Lower lobe of right lung (tissue), 2 donors: ENCODE measurements around the gene FOXF1. TPM values are rescaled to one million over a fixed set of nuclear protein-coding genes. Genes with fewer than 3 reads are reported as not detected.

Experiments used
- ATAC-seq, 2 donors: fragments of 200-7000 bp; cut with Tn5 transposase; one replicate each; pipeline ENCODE4 v1.9.1; 2020 to 2022; ENCODE audit warnings: mild to moderate bottlenecking in 2 of 2, moderate library complexity in 2 of 2
- DNase-seq: peaks from one replicate; pipeline ENCODE4 v3.0.0-alpha.2; 2020
- H3K27ac ChIP-seq: fragments of 200-600 bp; one replicate; pipeline ENCODE4 v1.8.0; 2022
- H3K27me3 ChIP-seq: fragments of 200-600 bp; one replicate; pipeline ENCODE4 v1.8.0; 2022; ENCODE audit warnings: low read depth
- H3K36me3 ChIP-seq: fragments of 200-600 bp; one replicate; pipeline ENCODE4 v1.8.0; 2022; ENCODE audit warnings: mild to moderate bottlenecking
- H3K4me1 ChIP-seq: fragments of 200-600 bp; one replicate; pipeline ENCODE4 v1.8.0; 2022
- H3K4me3 ChIP-seq: fragments of 200-600 bp; one replicate; pipeline ENCODE4 v1.8.0; 2022; ENCODE audit warnings: mild to moderate bottlenecking
- H3K9me3 ChIP-seq: fragments of 200-600 bp; one replicate; pipeline ENCODE4 v1.8.0; 2022
- intact Hi-C: fragments of 100-400 bp; cut with DNase I; formaldehyde crosslinking; loops from one replicate; pipeline ENCODE4 v1.11.0; 2022
- total RNA-seq: library from RNA; stranded (reverse); fragmentation: NEBNext Ultra II Directional; extraction: Animal tissue kit (Norgen Biotek cat#: 25700); gene quantifications from one replicate; pipeline ENCODE4 v1.2.1, GENCODE V29; 2021
- TF ChIP-seq, protein P1 (sequence below): fragments of 200-600 bp; IDR thresholded peaks from one replicate; pipeline ENCODE4 v1.8.0; 2022; ENCODE audit warnings: antibody characterized with exemption, mild to moderate bottlenecking
- donor health status: DM: no; HTN: yes; CAD: no; lungs with severe emphysema.

FOXF1 gene
- total RNA-seq, 1 donor from 2014 or later: 31.2 TPM

DNA sequence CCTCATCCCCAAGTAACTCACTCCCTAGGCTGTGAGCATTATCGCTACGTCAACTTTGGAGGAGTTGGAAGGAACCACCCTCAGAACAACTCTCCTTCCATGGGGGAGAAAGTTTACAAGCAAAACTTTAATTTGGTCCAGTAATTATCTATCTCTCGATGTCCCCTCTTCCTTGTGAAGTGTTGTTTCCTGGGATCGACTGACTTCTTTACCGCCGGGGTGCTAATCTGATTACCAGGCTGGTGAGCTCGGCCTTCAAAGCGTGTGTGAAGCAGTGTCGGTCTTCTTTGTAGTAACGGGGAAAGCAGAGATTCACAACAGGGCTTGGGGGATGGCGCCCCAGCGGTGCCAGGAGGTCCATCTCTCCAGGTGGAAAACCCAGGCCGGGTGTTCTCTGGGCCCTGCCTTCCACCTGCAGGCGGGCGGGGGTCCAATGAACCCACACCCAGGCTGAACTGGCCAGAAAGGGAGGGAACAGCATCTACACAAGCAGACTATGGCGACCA, 14.5 kb upstream of the FOXF1 start:
- peak overlapping the region; percentile 78 for H3K27ac ChIP-seq
- H3K4me1 ChIP-seq: peaks cover 12% of the 10 kb centered on the region
- H3K36me3 ChIP-seq: no peaks in the 10 kb centered on the region
- no peak for ATAC-seq
- H3K27me3 ChIP-seq: peaks cover 88% of the 10 kb centered on the region
- no peak for DNase-seq
- intact Hi-C loops: loop anchor here (10.0 kb wide), 1 partner anchor 421 kb away; no protein-coding TSS in a partner anchor
- TF ChIP-seq, protein P1, sequence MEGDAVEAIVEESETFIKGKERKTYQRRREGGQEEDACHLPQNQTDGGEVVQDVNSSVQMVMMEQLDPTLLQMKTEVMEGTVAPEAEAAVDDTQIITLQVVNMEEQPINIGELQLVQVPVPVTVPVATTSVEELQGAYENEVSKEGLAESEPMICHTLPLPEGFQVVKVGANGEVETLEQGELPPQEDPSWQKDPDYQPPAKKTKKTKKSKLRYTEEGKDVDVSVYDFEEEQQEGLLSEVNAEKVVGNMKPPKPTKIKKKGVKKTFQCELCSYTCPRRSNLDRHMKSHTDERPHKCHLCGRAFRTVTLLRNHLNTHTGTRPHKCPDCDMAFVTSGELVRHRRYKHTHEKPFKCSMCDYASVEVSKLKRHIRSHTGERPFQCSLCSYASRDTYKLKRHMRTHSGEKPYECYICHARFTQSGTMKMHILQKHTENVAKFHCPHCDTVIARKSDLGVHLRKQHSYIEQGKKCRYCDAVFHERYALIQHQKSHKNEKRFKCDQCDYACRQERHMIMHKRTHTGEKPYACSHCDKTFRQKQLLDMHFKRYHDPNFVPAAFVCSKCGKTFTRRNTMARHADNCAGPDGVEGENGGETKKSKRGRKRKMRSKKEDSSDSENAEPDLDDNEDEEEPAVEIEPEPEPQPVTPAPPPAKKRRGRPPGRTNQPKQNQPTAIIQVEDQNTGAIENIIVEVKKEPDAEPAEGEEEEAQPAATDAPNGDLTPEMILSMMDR: no peak
- peak overlapping the region; percentile 45 for H3K4me3 ChIP-seq
- no peaks in the 10 kb centered on the region for H3K9me3 ChIP-seq

DNA sequence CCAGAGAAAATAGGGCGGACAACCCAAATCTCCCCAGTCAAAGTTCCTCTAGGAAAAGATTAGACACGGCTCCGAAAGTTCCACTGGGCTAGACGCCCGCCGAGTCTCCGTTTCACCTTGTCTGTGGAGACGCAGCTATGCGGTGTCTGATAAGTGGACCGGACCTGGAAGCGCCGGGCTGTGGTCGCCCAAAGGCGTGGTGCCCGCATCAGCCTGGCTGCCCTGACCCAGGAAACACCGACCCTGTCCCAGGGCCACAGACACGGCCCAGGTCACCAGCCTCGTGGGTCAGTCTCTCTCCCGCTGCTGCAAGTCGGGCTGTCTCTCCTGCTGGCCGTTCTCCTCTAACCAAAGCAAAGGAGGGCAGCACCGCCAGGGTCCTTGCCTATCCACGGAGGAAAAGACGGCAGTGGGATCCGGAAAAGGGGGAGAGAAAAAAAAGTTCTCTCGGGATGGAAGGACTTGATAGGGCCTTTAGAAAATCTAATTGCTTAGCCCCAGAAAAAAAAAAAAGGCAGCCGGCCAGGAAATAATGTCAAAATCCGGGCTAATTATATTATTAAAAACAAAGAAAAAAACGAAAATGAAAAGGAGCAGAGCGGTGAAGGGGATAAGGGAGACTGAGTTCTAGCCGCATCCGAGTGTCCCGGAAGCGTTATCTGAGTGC, 13.9 kb upstream of the FOXF1 start:
- no peak for ATAC-seq
- Histone ChIP-seq H3K27me3 (peaks cover 94% of the 10 kb centered on the region), H3K4me3 (peak overlapping the region; percentile 45), H3K27ac (peak overlapping the region; percentile 78), H3K9me3 (no peaks in the 10 kb centered on the region), H3K36me3 (no peaks in the 10 kb centered on the region), H3K4me1 (peaks cover 8% of the 10 kb centered on the region)
- DNase-seq: no peak
- TF ChIP-seq, protein P1: no peak
- intact Hi-C loops: loop anchor here (10.0 kb wide), 1 partner anchor 422 kb away; no protein-coding TSS in a partner anchor

DNA sequence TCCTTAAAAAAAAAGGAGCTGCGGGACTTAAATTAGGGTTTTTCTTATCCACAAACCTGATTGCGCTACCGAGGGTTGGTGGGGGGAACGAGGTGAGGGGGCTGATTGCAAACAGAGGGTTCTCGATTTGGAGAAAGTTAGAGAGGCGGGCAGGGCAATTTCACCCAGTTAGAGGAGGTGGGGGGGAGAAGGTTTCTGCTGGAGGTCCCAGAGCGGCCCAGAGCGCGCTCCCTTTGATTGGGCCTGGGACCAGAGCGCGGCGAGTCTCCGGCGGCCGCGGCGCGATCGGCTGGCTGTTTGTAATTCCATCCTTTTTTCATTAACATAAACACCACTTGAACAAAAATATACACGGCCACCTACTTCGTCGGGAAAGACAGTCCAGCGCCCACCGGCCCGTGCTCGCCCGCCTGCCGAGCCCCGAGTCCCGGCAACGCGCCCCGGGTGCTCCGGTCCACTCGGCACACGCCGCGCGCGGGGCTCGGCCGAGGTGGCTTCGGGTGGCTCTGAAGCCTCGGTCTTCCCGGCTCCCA, 13.3 kb upstream of the FOXF1 start:
- DNase-seq (no peak), ATAC-seq (no peak)
- peak overlapping the region; percentile 78 for H3K27ac ChIP-seq
- no peaks in the 10 kb centered on the region for H3K9me3 ChIP-seq
- intact Hi-C loops: loop anchor here (10.0 kb wide), 1 partner anchor 422 kb away; no protein-coding TSS in a partner anchor
- TF ChIP-seq, protein P1: no peak
- H3K4me3 ChIP-seq: peak overlapping the region; percentile 45
- no peaks in the 10 kb centered on the region for H3K36me3 ChIP-seq
- peaks cover 2% of the 10 kb centered on the region for H3K4me1 ChIP-seq
- peaks cover 94% of the 10 kb centered on the region for H3K27me3 ChIP-seq

DNA sequence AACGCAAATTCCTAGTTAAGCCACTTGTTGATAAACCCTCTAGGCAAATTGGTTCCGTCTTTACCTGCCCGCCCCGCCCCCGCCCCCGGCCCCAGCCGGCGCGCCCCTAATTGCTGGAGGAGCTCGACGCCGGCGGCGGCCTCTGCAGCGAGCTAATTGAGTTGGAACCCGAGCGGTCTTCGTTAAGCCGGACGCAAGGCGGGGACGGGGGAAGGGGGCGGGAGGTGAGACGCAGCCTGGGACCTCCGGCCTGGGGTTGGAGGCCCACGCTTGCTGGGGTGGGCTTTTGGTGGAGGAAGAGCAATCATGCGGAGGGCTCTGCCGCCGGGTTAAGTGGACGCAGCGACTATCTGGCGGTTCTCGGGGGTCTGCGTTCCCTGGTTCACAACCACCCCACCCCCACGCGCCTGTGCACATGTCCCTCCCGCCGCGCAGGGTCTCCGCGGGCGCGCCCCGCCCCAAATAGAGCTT, 12.7 kb upstream of the FOXF1 start:
- H3K27me3 ChIP-seq: peaks cover 95% of the 10 kb centered on the region
- H3K27ac ChIP-seq: peak overlapping the region; percentile 78
- H3K9me3 ChIP-seq: no peaks in the 10 kb centered on the region
- ATAC-seq (no peak), DNase-seq (no peak)
- TF ChIP-seq, protein P1: no peak
- no peaks in the 10 kb centered on the region for H3K4me1 ChIP-seq
- H3K36me3 ChIP-seq: no peaks in the 10 kb centered on the region
- intact Hi-C loops: loop anchor here (10.0 kb wide), 1 partner anchor 423 kb away; no protein-coding TSS in a partner anchor
- peak overlapping the region; percentile 45 for H3K4me3 ChIP-seq

DNA sequence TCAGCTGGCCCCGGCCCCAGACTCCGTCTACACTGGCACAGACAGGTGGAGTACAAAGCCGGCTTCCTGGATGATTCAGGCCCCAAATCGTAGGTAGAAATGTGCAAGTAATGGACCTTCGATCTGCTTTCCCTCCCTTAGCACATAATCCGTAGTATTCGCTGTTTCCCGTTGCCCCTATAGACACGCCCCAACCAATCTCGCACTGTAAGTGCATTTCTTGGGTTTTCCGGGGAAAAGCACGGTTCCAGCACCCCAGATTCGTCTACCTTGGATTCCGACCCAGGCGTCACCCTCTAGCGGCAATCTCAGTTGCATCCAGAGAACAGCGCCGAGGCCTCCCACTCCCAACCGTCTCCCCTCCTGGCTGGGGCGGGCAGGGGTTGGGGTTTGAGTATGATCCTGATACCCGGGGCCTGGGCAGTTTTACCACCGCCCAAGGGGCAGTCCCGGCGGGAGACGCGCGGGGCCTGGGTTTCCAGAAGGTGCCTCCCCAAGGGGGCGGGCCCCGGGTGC, 12.1 kb upstream of the FOXF1 start:
- Histone ChIP-seq H3K4me1 (no peaks in the 10 kb centered on the region), H3K9me3 (no peaks in the 10 kb centered on the region), H3K36me3 (no peaks in the 10 kb centered on the region), H3K4me3 (peak overlapping the region; percentile 45), H3K27ac (peak overlapping the region; percentile 78), H3K27me3 (peaks cover 97% of the 10 kb centered on the region)
- intact Hi-C loops: loop anchor here (10.0 kb wide), 1 partner anchor 423 kb away; no protein-coding TSS in a partner anchor
- no peak for DNase-seq
- TF ChIP-seq, protein P1: no peak
- ATAC-seq: no peak
